ENCODE measurements around the gene USP22.
"Not testable (repeated sequence)": the region's sequence is repeated elsewhere in the genome, so short reads cannot be mapped to it uniquely, and the experiment has no call there.

USP22 gene

DNA sequence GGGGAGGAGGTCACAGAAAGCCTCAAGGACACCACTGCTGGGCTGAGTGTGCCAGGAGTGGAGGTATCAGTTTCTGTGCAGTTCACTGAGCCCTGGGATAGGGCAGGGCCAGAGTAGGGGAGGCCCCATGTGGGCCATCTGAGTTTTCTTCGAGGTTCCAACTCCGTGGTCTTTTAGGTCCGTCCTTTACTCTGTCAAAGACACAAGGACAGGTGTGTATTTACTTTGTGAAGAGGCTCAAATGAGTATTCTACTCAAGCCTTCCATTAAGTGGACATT, 59.5 kb downstream of the USP22 start:
- no peak for DNase-seq

DNA sequence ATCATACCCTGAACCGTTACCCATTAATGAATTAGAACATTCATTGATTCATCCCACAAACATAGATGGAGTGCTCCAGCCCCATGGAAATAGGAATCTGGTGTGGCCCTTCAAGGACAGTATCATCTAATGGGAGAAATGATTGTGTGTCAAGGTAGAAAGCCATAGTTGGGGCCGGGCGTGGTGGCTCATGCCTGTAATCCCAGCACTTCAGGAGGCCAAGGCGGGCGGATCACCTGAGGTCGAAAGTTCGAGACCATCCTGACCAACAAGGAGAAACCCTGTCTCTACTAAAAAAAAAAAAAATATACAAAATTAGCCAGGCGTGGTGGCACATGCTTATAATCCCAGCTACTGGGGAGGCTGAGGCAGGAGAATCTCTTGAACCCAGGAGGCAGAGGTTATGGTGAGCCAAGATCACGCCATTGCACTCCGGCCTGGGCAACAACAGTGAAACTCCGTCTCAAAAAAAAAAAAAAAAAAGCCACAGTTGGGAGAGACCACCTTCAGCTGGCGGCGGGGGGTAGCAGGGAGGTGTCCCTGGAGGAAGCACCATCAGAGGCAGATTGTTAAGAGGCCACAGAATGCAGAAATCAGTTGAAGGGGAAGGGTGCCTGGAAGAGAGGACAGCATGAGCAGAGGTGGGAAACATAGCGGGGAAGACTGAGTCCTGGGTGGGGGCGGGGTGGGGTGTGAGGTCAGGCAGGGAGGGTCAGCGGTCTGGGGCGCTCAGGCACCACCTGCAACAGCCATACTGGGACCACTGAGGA, 60.0 kb downstream of the USP22 start:
- no peak for DNase-seq

DNA sequence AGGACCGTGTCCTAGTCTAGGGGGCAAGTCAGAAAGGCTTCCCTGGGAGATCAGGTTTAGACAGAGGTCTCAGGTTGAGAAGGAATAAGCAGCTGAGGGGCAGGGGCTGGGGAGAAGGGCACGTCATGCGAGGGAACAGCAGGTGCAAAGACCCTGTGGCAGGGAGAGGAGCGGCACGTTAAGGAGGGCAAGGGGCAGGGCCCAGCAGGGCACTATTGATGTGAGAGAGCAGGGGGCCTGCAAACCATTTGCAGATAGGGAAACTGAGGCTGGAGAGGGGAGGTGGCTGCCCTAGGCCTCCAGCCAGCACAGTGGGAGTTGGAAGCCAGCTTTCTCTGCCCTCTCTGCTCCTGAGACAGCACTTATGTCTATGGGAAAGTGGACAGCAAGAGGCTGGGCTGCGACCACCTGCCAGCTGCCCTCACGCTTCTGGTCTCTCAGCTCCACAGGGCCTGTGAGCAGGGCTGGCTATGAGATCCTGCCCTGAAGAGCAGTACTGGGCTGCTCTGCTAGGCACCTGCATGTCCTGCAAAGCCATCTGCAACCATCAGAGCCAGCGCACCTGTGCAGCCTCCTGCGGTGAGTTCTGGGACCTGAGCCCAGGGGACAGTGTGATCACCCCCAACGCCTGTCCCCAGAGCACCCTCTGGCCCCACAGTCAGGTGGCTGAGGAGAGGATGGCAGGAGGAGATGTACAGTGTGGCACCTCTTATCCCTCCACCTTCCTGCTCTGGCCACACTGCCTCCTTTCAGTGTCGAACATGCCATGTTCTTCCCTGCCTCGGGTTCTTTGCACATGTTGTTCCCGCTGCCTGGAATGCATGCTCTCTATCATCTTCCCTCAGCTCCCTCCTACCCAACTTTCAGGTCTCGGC, 61.5 kb downstream of the USP22 start:
- no peak for DNase-seq

DNA sequence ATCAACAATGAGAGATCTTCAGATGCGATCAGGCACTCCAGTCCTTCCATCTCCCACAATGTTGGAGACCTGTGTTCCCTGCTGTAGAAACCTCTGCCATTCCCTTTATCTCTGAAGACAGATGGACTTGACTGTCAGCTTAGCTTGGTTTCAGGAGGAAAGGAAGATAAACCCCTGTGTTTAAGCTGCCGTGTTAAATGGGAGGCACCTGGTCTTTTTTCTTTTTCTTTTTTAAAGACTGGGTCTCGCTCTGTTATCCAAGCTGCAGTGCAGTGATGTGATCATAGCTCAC, 63.1 kb downstream of the USP22 start:
- DNase-seq: no peak

DNA sequence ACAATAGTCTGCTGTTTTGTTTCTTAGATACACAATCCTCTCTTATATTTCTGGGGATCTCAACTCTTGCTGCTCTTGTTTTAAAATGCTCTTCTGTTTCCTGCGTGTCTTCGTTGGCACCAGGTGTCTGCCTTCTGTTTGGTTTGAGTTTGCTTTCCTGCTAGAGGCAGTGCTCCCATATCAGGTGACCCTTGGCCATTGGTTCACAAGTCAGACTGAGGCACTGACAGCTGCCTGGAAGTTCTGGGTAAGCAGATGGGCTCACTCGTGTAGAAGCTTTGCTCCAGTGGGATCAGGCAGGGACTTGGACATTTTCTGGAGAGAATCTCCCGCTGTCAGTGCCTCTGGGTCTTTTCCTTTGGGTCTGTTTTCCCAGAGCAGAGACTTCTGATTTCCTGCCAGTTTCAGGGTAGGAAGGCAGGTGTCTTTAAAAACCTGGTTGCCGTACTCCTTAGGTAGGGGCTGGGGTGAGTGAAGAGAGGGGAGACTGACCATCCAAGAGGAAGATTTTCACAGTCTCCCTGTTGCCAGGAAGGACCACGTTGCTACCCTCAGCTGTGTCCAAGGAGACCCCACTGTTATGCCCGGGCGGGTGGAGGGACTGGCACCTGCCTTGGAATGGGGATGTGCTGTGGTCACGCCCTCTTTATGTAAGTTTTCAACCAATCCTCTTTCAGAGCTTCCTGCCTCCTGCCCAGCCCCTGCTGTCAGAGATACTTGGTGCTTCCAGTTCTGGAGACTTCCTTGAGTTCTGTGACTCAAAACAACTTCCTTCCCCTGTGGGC, 63.6 kb downstream of the USP22 start:
- DNase-seq: not testable (repeated sequence)

DNA sequence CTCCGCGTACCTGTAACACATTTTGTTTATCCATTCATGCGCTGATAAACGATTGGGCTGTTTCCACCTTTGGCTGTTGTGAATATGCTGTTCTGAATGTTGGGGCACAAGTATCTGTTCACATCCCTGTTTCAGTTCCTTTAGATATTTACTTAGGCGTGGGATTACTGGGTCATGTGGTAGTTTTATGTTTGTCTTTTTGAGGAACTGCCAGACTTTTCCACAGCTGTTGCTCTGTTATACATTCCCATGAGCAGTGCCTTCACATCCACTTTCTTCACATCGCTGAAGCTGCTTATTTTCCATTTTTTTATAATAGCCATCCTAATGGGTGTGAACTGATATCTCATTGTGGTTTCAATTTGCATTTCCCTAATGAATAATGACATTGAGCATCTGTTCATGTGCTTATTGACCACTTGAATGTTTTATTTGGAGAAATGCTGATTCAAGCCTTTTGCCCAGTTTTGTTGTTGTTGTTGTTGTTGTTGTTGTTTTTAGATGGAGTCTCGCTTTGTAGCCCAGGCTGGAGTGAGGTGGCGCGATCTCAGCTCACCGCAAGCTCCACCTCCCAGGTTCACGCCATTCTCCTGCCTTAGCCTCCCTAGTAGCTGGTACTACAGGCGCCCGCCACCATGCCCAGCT, 65.1 kb downstream of the USP22 start:
- peak; percentile 70 for DNase-seq

DNA sequence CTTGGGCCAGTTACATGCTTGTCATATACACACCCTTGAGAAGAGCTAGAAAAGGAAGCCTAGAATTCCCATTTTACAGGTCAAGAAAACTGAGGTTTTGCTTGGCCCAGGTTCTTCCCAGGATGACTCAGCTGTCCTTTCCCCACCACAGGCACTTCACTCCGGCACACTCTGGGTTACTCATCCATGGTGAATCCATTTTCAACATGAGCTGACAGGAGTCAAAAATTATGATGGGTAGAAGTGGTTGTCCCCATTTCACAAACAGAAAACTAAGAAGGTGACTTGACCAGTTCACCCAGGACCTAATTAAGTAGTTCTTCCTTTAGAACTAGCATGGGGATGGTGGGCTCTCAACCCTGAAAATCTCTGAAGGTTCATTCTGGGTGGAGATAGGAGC, 67.2 kb downstream of the USP22 start:
- DNase-seq: no peak

DNA sequence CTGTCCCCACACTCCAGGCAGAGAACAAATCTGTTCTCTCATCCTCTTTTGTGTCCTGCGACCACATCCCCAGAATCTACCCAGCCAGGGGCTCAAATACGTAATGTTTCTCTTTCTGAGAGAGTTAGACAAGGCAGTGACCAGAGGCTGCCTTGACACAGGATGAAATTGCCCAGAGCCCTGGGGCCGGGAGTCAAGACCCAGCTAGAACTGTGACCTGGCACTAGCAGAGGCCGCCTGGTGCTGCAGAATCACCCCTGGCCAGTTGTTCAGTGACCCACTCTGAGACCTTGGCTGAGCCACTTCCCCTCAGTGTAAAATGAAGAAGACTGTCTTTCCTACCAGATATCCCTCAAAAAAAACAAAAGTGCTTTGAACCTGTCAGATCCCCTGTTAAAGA, 72.5 kb downstream of the USP22 start:
- no peak for DNase-seq

DNA sequence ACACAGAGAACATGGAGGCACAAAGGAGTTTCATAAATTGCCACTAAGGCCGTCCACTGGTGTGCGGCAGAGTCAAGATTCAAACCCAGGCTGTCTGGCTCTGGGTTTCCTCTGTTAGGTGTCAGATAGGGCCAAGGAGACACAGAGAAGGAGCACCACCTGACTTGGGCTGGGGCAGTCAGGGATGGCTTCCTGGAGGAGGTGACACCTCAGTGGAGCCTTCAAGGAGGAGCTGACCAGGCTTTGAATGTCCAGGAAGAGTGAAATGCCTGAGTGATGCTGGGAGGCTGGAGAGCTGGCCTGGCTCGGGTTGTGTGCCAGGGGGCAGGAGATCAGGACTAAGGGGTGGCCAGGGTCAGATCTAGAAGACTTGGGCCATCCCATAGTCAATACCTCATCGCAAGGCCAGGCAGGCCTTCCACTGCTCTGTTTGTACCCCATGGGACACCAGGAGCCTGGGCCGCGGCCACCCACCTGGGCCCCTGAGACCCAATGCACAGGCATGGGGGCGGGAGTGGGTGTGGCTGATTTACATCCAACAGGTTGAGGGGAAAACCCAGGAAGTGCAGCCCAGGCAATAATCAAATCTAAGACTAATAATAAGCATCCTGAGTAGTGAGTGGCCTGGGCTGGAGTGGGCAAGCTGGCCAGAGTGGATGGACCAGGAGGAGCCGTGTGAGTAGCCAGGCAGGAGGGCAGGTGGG, 73.7 kb downstream of the USP22 start:
- DNase-seq: no peak

DNA sequence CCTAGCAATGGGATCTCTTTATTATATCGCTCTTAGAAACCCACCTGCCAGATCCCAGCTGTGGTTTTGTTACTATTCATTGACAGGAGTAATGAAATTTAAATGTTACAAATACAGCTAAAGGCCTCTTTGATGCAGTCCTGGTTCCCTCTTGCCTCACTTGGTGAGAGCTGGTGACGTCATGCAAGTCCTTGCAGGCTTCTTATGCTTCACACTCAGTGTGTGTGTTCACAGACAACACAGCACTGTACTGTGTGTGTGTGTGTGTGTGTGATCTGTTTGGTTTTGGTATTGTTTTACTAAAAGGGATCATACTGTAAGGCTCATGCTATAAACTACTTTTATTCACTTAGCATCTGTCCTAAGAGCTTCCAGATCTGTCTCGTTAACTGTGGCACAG, 75.0 kb downstream of the USP22 start:
- no peak for DNase-seq

DNA sequence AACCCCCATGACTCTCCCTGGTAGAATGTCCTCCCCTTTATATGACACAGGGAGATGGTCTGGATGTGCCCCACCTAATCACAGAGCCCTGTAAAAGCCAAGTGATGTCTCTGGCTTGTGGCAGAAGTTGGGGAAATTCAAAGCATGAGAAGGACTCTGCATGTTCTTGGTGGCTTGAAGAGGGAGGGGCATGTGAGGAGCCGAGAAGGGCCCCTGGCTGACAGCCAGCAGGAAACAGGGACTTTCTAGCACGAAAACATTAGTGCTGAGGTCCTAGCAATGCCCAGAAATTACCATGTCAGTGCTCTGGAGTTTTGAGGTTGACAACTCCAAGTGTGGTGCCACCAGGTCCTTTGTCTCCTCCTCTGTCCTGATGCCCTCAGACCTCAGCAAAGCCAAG, 75.9 kb downstream of the USP22 start:
- no peak for DNase-seq

DNA sequence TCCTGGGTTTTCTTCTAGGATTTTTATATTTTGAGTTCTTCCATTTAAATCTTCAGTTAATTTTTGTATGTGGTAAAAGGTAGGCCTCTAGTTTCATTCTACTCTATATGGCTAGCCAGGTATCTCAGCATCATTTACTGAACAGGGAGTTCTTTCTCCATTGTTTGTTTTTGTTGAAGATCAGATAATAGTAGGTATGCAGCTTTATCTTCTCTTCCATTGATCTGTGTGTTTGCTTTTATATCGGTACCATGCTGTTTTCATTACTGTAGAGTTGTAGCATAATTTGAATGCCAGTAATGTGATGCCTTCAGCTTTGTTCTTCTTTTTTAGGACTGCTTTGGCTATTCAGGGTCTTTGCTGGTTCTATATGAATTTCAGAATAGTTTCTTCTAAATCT, 77.3 kb downstream of the USP22 start:
- DNase-seq: no peak

DNA sequence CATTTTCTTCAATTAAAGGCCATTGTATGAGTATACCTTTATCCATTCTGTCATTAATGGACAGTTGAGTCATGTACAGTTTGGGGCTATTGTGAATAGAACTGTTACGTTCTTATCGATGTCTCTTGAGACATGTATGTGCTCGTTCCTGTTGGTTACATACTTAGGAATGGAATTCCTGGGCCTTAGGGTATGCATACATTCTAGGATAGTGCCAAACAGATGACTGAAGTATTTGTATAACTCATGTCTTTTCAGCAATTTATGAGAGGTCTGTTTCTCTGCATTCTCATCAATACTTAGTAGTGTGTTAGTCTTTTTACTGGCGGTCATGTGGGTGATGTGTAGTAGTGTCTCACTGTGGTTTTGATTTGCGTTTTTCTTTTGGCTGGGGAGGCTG, 81.2 kb downstream of the USP22 start:
- DNase-seq: no peak

DNA sequence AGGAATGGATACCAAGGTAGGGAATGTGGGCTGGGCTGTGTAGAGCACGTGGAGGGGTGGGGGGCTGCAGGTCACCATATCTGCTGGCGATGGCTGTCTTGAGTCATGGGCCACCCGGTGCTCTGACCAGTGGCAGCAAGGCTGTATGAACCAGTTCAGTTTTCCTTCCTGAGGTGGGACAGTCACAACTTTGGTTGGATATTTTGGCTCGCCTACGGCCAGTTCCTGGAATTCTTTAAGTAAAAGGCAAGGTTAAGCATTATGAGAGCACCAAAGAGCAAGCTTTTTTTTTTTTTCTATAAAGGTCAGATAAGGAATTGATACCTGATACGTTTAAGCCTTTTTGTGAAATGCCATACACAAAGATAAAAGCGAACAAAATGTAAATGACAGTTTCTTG, 81.9 kb downstream of the USP22 start:
- DNase-seq: no peak

DNA sequence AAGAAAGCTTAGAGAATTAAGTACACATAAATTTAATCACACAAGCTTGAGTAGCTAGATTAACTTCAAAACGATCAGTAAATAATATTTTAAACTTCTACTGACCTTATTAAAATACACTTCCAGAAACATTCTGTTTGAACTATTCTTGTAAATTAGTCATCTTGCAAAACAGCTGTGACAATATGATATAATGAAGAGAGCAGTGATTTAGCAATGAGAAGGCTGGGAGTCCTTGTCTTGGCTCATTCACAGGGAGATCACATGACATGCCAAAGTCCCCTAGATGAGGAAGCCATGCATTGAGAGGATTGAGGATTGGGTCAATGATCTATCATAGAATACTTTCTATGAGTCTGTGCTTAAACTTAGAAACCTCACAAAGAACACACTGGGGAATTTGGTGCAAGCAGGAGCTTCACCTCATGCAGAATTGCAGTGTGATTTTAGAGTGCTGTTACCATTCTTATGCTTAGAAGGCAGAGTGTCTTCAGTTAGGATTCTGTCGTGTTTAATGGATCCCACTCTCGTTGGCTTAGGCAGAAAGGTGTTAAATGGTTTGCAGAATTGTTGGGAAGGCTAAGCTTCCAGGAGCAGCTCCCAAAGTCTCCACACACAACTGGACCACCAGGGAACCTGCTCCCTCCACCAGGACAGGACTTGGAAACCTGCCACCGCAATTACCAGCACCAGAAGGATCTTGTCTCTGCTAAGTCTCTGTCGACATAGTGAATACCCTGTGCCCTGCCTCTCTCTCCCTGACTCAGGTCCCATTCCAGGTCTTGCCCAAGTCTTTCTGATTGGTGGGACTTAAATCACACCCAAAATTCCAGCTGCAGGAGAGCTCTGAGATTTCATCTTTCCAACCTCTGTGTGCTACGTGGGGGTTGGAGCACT, 87.1 kb downstream of the USP22 start:
- no peak for DNase-seq

DNA sequence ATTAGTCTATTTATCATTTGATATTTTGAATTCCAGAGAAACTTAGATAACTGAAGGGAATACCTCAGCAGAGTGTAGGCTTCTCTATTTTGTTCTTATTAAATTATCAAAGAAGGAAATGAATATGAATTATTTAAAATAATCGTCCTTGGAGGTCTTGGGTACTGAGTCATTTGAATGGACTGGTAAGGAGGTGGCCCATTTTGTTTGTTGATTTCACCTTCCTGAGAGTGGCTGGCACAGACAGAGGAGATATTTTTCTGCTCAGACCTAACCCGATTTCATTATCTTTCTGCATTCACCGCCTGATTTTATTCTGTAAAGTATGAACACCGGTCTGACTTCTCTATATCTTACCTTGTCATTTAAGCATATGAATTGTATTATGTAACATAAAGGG, 88.0 kb downstream of the USP22 start:
- DNase-seq: no peak

DNA sequence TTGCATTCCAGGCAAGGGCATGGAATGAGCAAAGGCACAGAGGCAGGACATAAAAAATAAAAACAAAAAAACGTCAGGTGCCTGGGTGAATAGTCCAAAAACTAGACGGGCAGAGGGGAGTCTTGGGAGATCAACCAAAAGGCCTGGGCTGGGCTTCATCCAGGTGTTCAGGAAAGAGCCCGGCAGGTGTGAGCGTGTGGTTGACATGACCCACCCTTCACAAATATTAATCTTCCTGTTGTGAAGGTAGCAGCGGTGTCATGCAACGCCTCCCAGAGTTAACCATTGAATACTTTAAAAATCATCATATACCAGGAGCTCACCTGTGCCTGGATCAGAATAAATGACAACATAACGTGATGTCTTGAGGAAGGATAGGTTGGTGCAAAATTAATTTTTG, 90.6 kb downstream of the USP22 start:
- DNase-seq: no peak

Data from MV-4-11 (cell line).